DOHH2 (cell line): ENCODE results near the gene KATNAL2.

Experiments used
- EZH2phosphoT487 ChIP-seq: fragments of 200-600 bp; sonication (generic); IDR thresholded peaks from 2 replicates; pipeline ENCODE4 v1.6.1; 2017; ENCODE audit warnings: borderline replicate concordance, mild to moderate bottlenecking, antibody characterized with exemption, low read length, moderate library complexity, mixed read lengths
- TF ChIP-seq, protein P1 (sequence below): fragments of 200-600 bp; sonication (generic); IDR thresholded peaks from one replicate; pipeline ENCODE4 v1.5.1; 2014; ENCODE audit warnings: antibody characterized with exemption, mild to moderate bottlenecking, low read depth, low read length; ENCODE audit not compliant: poor library complexity, severe bottlenecking

DNA sequence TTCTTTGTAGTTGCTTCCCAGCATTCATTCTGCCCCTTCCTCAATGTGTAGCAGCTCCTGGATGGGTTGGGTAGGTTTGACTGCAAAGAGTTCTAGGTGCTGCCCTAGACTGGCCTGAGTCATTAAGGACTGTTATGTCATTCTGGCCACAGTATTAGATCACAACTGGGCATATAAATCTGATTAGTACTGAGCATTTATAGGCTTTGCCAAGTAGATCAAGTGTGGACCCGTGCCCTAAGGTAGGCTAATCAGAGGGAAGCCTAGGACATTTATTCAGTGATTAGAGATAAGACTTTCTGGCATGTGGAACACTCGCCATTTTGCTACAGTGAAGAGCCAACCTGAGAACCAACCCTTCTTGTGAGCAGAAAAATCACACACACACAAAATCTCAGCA is 2.7 kb downstream of the KATNAL2 start:
- TF ChIP-seq, protein P1, sequence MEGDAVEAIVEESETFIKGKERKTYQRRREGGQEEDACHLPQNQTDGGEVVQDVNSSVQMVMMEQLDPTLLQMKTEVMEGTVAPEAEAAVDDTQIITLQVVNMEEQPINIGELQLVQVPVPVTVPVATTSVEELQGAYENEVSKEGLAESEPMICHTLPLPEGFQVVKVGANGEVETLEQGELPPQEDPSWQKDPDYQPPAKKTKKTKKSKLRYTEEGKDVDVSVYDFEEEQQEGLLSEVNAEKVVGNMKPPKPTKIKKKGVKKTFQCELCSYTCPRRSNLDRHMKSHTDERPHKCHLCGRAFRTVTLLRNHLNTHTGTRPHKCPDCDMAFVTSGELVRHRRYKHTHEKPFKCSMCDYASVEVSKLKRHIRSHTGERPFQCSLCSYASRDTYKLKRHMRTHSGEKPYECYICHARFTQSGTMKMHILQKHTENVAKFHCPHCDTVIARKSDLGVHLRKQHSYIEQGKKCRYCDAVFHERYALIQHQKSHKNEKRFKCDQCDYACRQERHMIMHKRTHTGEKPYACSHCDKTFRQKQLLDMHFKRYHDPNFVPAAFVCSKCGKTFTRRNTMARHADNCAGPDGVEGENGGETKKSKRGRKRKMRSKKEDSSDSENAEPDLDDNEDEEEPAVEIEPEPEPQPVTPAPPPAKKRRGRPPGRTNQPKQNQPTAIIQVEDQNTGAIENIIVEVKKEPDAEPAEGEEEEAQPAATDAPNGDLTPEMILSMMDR, result no peak
- no peak for TF ChIP-seq EZH2phosphoT487
